Endothelial cell of umbilical vein (primary cell): ENCODE measurements around the gene TRAPPC5. TPM values are rescaled to one million over a fixed set of nuclear protein-coding genes. Genes with fewer than 3 reads are reported as not detected.

Source experiments
- BruUV-seq: library from RNA; stranded (reverse); fragments of 400-500 nt; replicated peaks from 2 replicates; lab custom pipeline; 2021; lab: Mats Ljungman, UMichigan
- CTCF ChIA-PET: fragments of 300-600, 350-600 bp; sonication (Branson Sonifier 250); formaldehyde crosslinking; loops from one replicate; lab custom pipeline; 2021; ENCODE audit warnings: antibody characterized with exemption, inconsistent platforms; lab: Charles Lee
- POLR2A ChIA-PET: fragments of 300-600, 350-600 bp; sonication (Branson Sonifier 250); formaldehyde crosslinking; loops from one replicate; lab custom pipeline; 2021; ENCODE audit warnings: antibody characterized with exemption, inconsistent platforms; lab: Charles Lee
- DNase-seq: peaks from one replicate; pipeline ENCODE4 v3.0.0-alpha.2; 2011; ENCODE audit warnings: low read depth, low spot score
- FAIRE-seq: peaks from 2 replicates; lab custom pipeline; 2011; peaks lifted over from hg19 to GRCh38; lab: Jason Lieb, UNC
- H2AFZ ChIP-seq: 2 replicates; pipeline ENCODE4 v1.6.0; 2012; ENCODE audit warnings: low read depth, low read length, control low read depth, inconsistent platforms
- H3K27ac ChIP-seq: 2 replicates; pipeline ENCODE4 v1.5.1; 2011; ENCODE audit warnings: low read depth, mild to moderate bottlenecking, control low read depth, low read length, moderate library complexity; ENCODE audit not compliant: insufficient read depth
- H3K27me3 ChIP-seq, 2 experiments: 2 replicates each; pipeline versions ENCODE4 v1.6.0 to v1.6.1; 2011; ENCODE audit warnings: low read length in 2 of 2, mixed read lengths in 1 of 2; ENCODE audit not compliant: control insufficient read depth in 2 of 2, insufficient read depth in 2 of 2
- H3K36me3 ChIP-seq, 2 experiments: 2 replicates in 1 of 2; 3 replicates in 1 of 2; pipeline ENCODE4 v1.5.1; 2011; ENCODE audit warnings: low read length in 2 of 2, mild to moderate bottlenecking in 1 of 2, moderate library complexity in 1 of 2; ENCODE audit not compliant: control insufficient read depth in 2 of 2, insufficient read depth in 2 of 2; ENCODE audit errors: extremely low read depth in 1 of 2
- H3K4me1 ChIP-seq: 3 replicates; pipeline ENCODE4 v1.5.1; 2011; ENCODE audit warnings: mild to moderate bottlenecking, low read length; ENCODE audit not compliant: control insufficient read depth, insufficient read depth; ENCODE audit errors: extremely low read depth
- H3K4me2 ChIP-seq: 2 replicates; pipeline ENCODE4 v1.6.1; 2011; ENCODE audit warnings: low read length, control low read depth, mixed read lengths; ENCODE audit not compliant: insufficient read depth
- H3K4me3 ChIP-seq, 3 experiments: fragments of 200-600 bp in 1 of 3; sonication (generic), shearing (Covaris generic) in 1 of 3; replicated peaks in 1 of 3; 2 replicates each; pipeline ENCODE4 v1.5.1; 2011 to 2016; ENCODE audit warnings: control low read depth in 3 of 3, low read length in 3 of 3, mild to moderate bottlenecking in 2 of 3, inconsistent platforms in 1 of 3, low read depth in 1 of 3, moderate library complexity in 1 of 3; ENCODE audit not compliant: insufficient read depth in 1 of 3
- H3K79me2 ChIP-seq: 2 replicates; pipeline ENCODE4 v1.6.0; 2012; ENCODE audit warnings: low read length, inconsistent platforms; ENCODE audit not compliant: control insufficient read depth, insufficient read depth
- H3K9ac ChIP-seq: replicated peaks from 2 replicates; pipeline ENCODE3; 2011; ENCODE audit warnings: low read length, control low read depth; ENCODE audit not compliant: insufficient read depth; ENCODE audit errors: extremely low read depth
- H3K9me1 ChIP-seq: replicated peaks from 3 replicates; pipeline ENCODE4 v1.6.0; 2011; ENCODE audit warnings: mild to moderate bottlenecking, low read length; ENCODE audit not compliant: control insufficient read depth, insufficient read depth; ENCODE audit errors: extremely low read depth
- H3K9me3 ChIP-seq: replicated peaks from 2 replicates; pipeline ENCODE4 v1.5.1; 2012; ENCODE audit warnings: low read length, inconsistent platforms; ENCODE audit not compliant: control insufficient read depth, insufficient read depth
- H4K20me1 ChIP-seq: replicated peaks from 2 replicates; pipeline ENCODE3; 2011; ENCODE audit warnings: mild to moderate bottlenecking, low read length; ENCODE audit not compliant: control insufficient read depth, insufficient read depth; ENCODE audit errors: extremely low read depth
- CTCF ChIP-seq, 2 donors: IDR thresholded peaks; 1 replicate in 1 of 2; 2 replicates in 1 of 2; pipeline ENCODE4 v1.5.1; 2011; ENCODE audit warnings: low read length in 2 of 2, mild to moderate bottlenecking in 2 of 2, moderate library complexity in 2 of 2, control low read depth in 1 of 2, inconsistent platforms in 1 of 2, low read depth in 1 of 2; ENCODE audit not compliant: insufficient read depth in 1 of 2; ENCODE audit errors: extremely low read depth in 1 of 2
- EZH2 ChIP-seq: IDR thresholded peaks from 2 replicates; pipeline ENCODE4 v1.6.1; 2012; ENCODE audit warnings: borderline replicate concordance, low read depth, mild to moderate bottlenecking, moderate library complexity, low read length, inconsistent platforms; ENCODE audit not compliant: severe bottlenecking
- FOS ChIP-seq: IDR thresholded peaks from 2 replicates; pipeline ENCODE4 v1.6.1; 2011; ENCODE audit warnings: mild to moderate bottlenecking, low read length, moderate library complexity, borderline replicate concordance; ENCODE audit not compliant: insufficient read depth
- GATA2 ChIP-seq: IDR thresholded peaks from 2 replicates; pipeline ENCODE4 v1.7.0; 2011; ENCODE audit warnings: low read depth, mild to moderate bottlenecking, moderate library complexity, mixed read lengths, low read length; ENCODE audit not compliant: insufficient read length, insufficient read depth
- JUN ChIP-seq: IDR thresholded peaks from 2 replicates; pipeline ENCODE4 v1.6.1; 2011; ENCODE audit warnings: borderline replicate concordance, low read depth; ENCODE audit not compliant: insufficient read length, insufficient read depth
- MAX ChIP-seq: IDR thresholded peaks from 2 replicates; pipeline ENCODE4 v1.6.1; 2011; ENCODE audit not compliant: insufficient read depth, insufficient read length
- MYC ChIP-seq: IDR thresholded peaks from one replicate; pipeline ENCODE4 v1.6.1; 2011; ENCODE audit warnings: mild to moderate bottlenecking, low read depth, low read length
- POLR2A ChIP-seq: IDR thresholded peaks from 2 replicates; pipeline ENCODE4 v1.6.1; 2012; ENCODE audit warnings: low read depth, mild to moderate bottlenecking, control low read depth, low read length
- POLR2AphosphoS5 ChIP-seq: IDR thresholded peaks from 2 replicates; pipeline ENCODE4 v1.6.1; 2012; ENCODE audit warnings: low read depth, mild to moderate bottlenecking, control low read depth, low read length, moderate library complexity; ENCODE audit not compliant: insufficient read depth
- dilution Hi-C: fragments of 300-500 bp; cut with MboI; formaldehyde crosslinking; loops from one replicate; pipeline ENCODE4 v1.15.0; 2019; ENCODE audit warnings: low sequenced_read_pairs; ENCODE audit not compliant: extremely low pct_ligation_motif_present
- intact Hi-C: fragments of 100-400 bp; cut with micrococcal nuclease; formaldehyde crosslinking; loops from one replicate; pipeline ENCODE4 v1.10.0; 2022
- polyA plus RNA-seq, 4 experiments: library from polyadenylated mRNA; depleted of rRNA in 3 of 4; stranded (reverse) in 3 of 4; unstranded in 1 of 4; fragments of >200 nt; gene quantifications; 2 replicates each; pipeline versions ENCODE4 v1.2.1 to v1.2.3, GENCODE V29; 2011 to 2012; ENCODE audit warnings: missing spikeins in 1 of 4
- total RNA-seq: library from RNA; stranded (reverse); gene quantifications from 2 replicates; pipeline ENCODE4 v1.2.3, GENCODE V29; 2021

Gene TRAPPC5
- total and polyA plus RNA-seq, 2 donors (not counting 3 experiments of a cell fraction or from before 2014, with no cell fraction given) = 114 to 172 TPM

- Histone ChIP-seq H3K4me3 (no peak overlapping the region), H3K27ac (no peak overlapping the region), H3K4me1 (peaks cover 20% of the 10 kb centered on the region), H3K36me3 (peaks cover 0 to 4% of the 10 kb centered on the region in 2 experiments), H3K9me3 (no peaks in the 10 kb centered on the region), H2AFZ (no peak overlapping the region), H3K27me3 (no peaks in the 10 kb centered on the region), H4K20me1 (no peaks in the 10 kb centered on the region), H3K9me1 (no peaks in the 10 kb centered on the region), H3K79me2 (peaks cover 29% of the 10 kb centered on the region), H3K4me2 (no peak overlapping the region), H3K9ac (no peak overlapping the region)
- FAIRE-seq (no peak), DNase-seq (no peak)
- dilution Hi-C loops (no loop called here), intact Hi-C loops (no loop called here)
- ChIA-PET CTCF (interaction anchor here (1.6 kb wide), 1 partner anchor 64 kb away, joined by 6 read pairs; no protein-coding TSS in a partner anchor), POLR2A (no interaction called here)
- no peak for TF ChIP-seq CTCF (IDR thresholded peaks at IDR 0.05; ENCODE audit: extremely low read depth in 1 of 2, insufficient read depth in 1 of 2, low read depth in 1 of 2, low read length in 2 of 2)
- no peak for TF ChIP-seq MYC
- TF ChIP-seq POLR2A = no peak
- TF ChIP-seq FOS = no peak
- TF ChIP-seq POLR2AphosphoS5 = no peak
- no peak for TF ChIP-seq JUN
- no peak for TF ChIP-seq MAX
- TF ChIP-seq EZH2 = no peak
- TF ChIP-seq GATA2 = no peak
- no TSS peak for BruUV-seq
These were observed 48.1 kb upstream of the TRAPPC5 start for GRCh38 chr19:7632340-7633203.
